Smooth muscle cell (in vitro differentiated cells): ENCODE data around the gene CRYBB2. TPM values are rescaled to one million over a fixed set of nuclear protein-coding genes. Genes with fewer than 3 reads are reported as not detected.
"Not testable (repeated sequence)": the region's sequence is repeated elsewhere in the genome, so short reads cannot be mapped to it uniquely, and the experiment has no call there.

Experiments
- DNase-seq: peaks from one replicate; lab custom pipeline; 2025; ENCODE audit not compliant: unreplicated experiment; lab: John Stamatoyannopoulos, UW
- H2AFZ ChIP-seq: fragments of 200-600 bp; sonication (generic); 2 replicates; pipeline ENCODE4 v1.6.0; 2016; ENCODE audit warnings: antibody characterized with exemption, low read depth, mild to moderate bottlenecking
- H3F3A ChIP-seq: fragments of 200-600 bp; sonication (generic); 2 replicates; pipeline ENCODE4 v1.6.0; 2017; ENCODE audit warnings: antibody characterized with exemption, low read depth
- H3K27ac ChIP-seq: fragments of 200-600 bp; sonication (generic); 2 replicates; pipeline ENCODE4 v1.5.1; 2016; ENCODE audit warnings: low read depth, mild to moderate bottlenecking
- H3K27me3 ChIP-seq: fragments of 200-600 bp; sonication (generic); 2 replicates; pipeline ENCODE4 v1.6.1; 2016; ENCODE audit warnings: low read depth, mild to moderate bottlenecking
- H3K36me3 ChIP-seq: fragments of 200-600 bp; sonication (generic); 2 replicates; pipeline ENCODE4 v1.5.1; 2016; ENCODE audit warnings: low read depth
- H3K4me1 ChIP-seq: fragments of 200-600 bp; sonication (generic); 2 replicates; pipeline ENCODE4 v1.5.1; 2016; ENCODE audit warnings: low read depth
- H3K4me2 ChIP-seq: fragments of 200-600 bp; sonication (generic); 2 replicates; pipeline ENCODE4 v1.6.0; 2016; ENCODE audit warnings: mild to moderate bottlenecking
- H3K4me3 ChIP-seq: fragments of 200-600 bp; sonication (generic); 2 replicates; pipeline ENCODE4 v1.5.1; 2016; ENCODE audit warnings: mild to moderate bottlenecking
- H3K79me2 ChIP-seq: fragments of 200-600 bp; sonication (generic); 2 replicates; pipeline ENCODE4 v1.6.0; 2016; ENCODE audit warnings: low read depth, mild to moderate bottlenecking
- H3K9ac ChIP-seq: fragments of 200-600 bp; sonication (generic); 2 replicates; pipeline ENCODE4 v1.6.0; 2016; ENCODE audit warnings: low read depth
- H3K9me3 ChIP-seq: fragments of 200-600 bp; sonication (generic); replicated peaks from 2 replicates; pipeline ENCODE4 v1.5.1; 2016; ENCODE audit warnings: low read depth
- H4K20me1 ChIP-seq: fragments of 200-600 bp; sonication (generic); 2 replicates; pipeline ENCODE4 v1.6.0; 2016; ENCODE audit warnings: low read depth
- WGBS: methylation state at CpG from one replicate; pipeline ENCODE4 v1.1.7; 2016; ENCODE audit warnings: low lambda C conversion rate; 5-methylcytosine and 5-hydroxymethylcytosine counted together
- polyA plus RNA-seq: library from polyadenylated mRNA; unstranded; fragments of >200 nt; fragmentation: Nextera tagmentation; extraction: Ambion mirVana; gene quantifications from 2 replicates; pipeline ENCODE4 v1.2.1, GENCODE V29; 2016
- small RNA-seq: library from RNA; depleted of rRNA; stranded (forward); fragments of <200 nt; gene quantifications from one replicate; pipeline ENCODE3, GENCODE V24; 2014
- total RNA-seq: library from RNA; depleted of rRNA; stranded (reverse); fragments of >200 nt; gene quantifications from 2 replicates; pipeline ENCODE4 v1.2.3, GENCODE V29; 2014

The CRYBB2 gene
- total and polyA plus RNA-seq, 2 experiments from 2014 or later: not detected

- H3K4me1 ChIP-seq, H3K27me3 ChIP-seq, H3F3A ChIP-seq, H3K4me2 ChIP-seq, H2AFZ ChIP-seq, H3K27ac ChIP-seq, DNase-seq, H3K9ac ChIP-seq, H3K4me3 ChIP-seq, H4K20me1 ChIP-seq, H3K79me2 ChIP-seq, H3K9me3 ChIP-seq, H3K36me3 ChIP-seq: not testable (repeated sequence)
- 74% methylated on average over 1 of the region's 1 CpG for WGBS
Observed at GRCh38 chr22:25268902-25269301, 49.5 kb downstream of the CRYBB2 start.

- WGBS: 58% methylated on average over 2 of the region's 2 CpGs
- not testable (repeated sequence) for H3K79me2 ChIP-seq
Observed at GRCh38 chr22:25270061-25270460, 50.6 kb downstream of the CRYBB2 start.

DNA sequence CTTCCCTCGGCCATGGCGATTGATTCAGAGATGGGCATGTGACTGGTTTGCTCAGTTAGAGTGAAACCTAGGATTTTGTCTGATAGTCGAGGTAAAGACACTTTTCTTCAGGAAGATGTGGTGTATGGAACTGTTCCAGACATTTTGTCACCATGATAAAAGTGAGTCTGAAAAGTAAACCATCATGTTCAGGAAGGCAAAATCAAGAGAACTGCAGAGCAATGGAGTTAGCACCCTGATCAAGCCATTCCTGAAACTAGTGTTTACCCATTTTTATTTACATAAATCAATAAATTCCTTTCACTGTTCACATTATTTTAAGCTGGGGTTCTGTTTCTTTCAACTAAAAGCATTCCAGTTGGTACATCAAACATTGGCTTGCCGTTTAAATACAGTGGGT lies 53.8 kb downstream of the CRYBB2 start:
- WGBS: 79% methylated on average over 4 of the region's 4 CpGs
- not testable (repeated sequence) for H2AFZ ChIP-seq, H3F3A ChIP-seq, H4K20me1 ChIP-seq, H3K9ac ChIP-seq, H3K4me1 ChIP-seq, H3K4me2 ChIP-seq, H3K4me3 ChIP-seq, H3K27ac ChIP-seq, H3K9me3 ChIP-seq, H3K36me3 ChIP-seq, DNase-seq, H3K79me2 ChIP-seq
- peaks cover 22% of the 10 kb centered on the region for H3K27me3 ChIP-seq

More at GRCh38 chr22:25270061-25270460, 50.6 kb downstream of the CRYBB2 start:
- not testable (repeated sequence) for H3F3A ChIP-seq, DNase-seq, H3K4me2 ChIP-seq, H3K4me1 ChIP-seq, H3K9ac ChIP-seq, H4K20me1 ChIP-seq, H3K36me3 ChIP-seq, H3K27ac ChIP-seq, H2AFZ ChIP-seq, H3K9me3 ChIP-seq, H3K4me3 ChIP-seq
- H3K27me3 ChIP-seq: peaks cover 18% of the 10 kb centered on the region

DNA sequence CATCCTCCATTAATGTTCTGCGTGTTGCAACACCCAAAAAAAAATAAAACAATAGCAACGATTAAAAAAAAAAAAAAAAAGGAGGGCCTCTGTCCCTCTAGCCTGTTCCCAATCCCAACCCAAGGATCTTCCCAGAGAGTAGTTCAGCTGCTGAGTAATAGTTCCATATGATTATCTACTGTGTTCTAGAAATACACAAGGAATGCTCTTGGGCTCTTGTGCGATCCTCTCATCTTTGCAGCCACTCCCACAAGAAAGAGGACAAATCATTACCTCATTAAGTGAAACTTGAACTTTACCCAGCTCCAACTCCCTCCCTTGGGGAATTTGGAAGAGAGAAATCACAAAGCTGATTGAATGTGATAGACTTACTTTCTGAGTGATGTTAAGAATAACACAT lies 54.5 kb downstream of the CRYBB2 start:
- H3K27ac ChIP-seq, H3K36me3 ChIP-seq, H3K9ac ChIP-seq, H2AFZ ChIP-seq, H4K20me1 ChIP-seq, H3K79me2 ChIP-seq, H3K4me3 ChIP-seq, DNase-seq, H3K4me2 ChIP-seq, H3K9me3 ChIP-seq, H3K4me1 ChIP-seq, H3F3A ChIP-seq: not testable (repeated sequence)
- 81% methylated on average over 3 of the region's 3 CpGs for WGBS
- H3K27me3 ChIP-seq: peaks cover 25% of the 10 kb centered on the region

GRCh38 chr22:25280118-25280517 lies 60.7 kb downstream of the CRYBB2 start:
- H3F3A ChIP-seq: not testable (repeated sequence)

More at GRCh38 chr22:25280118-25280517, 60.7 kb downstream of the CRYBB2 start:
- not testable (repeated sequence) for H3K9ac ChIP-seq, H3K4me2 ChIP-seq, H3K36me3 ChIP-seq, H3K4me3 ChIP-seq, H3K27ac ChIP-seq, H4K20me1 ChIP-seq, H3K79me2 ChIP-seq, H3K9me3 ChIP-seq, H2AFZ ChIP-seq, DNase-seq, H3K4me1 ChIP-seq
- H3K27me3 ChIP-seq: peaks cover 69% of the 10 kb centered on the region
- 73% methylated on average over 2 of the region's 2 CpGs for WGBS

Small RNA genes within 50 kb of the gene (small RNA-seq; reads per million reads assigned to genes)
- not detected for gene Z99916.2

Other genes starting within 250 kb of the CRYBB2 start
- not detected in 2 replicates for gene CRYBB3, start 19.8 kb upstream of the CRYBB2 start, total RNA-seq
- gene CRYBB3, start 19.8 kb upstream of the CRYBB2 start, polyA plus RNA-seq: not detected in 2 replicates